Neural cell (in vitro differentiated cells): ENCODE measurements around the gene VPS8.

Experiments
- CTCF ChIP-seq: fragments of 450-650 bp; IDR thresholded peaks from 2 replicates; pipeline ENCODE4 v1.5.1; 2014; ENCODE audit warnings: antibody characterized with exemption, mild to moderate bottlenecking, moderate library complexity; ENCODE audit not compliant: poor library complexity, severe bottlenecking
- EZH2 ChIP-seq: fragments of 200-600, 300-800 bp; shearing (Covaris generic), sonication (generic); IDR thresholded peaks from 2 replicates; pipeline ENCODE4 v1.6.1; 2014; ENCODE audit warnings: antibody characterized with exemption, low read length, borderline replicate concordance, mild to moderate bottlenecking; ENCODE audit not compliant: insufficient read depth, poor library complexity, severe bottlenecking

- TF ChIP-seq EZH2 (no peak), CTCF (no peak)
Measured at GRCh38 chr3:185029086-185029485, 217.1 kb downstream of the VPS8 start.
